HepG2 (cell line): ENCODE data around the gene RNF150. TPM values are rescaled to one million over a fixed set of nuclear protein-coding genes. Genes with fewer than 3 reads are reported as not detected.

Source experiments
- ATAC-seq: fragments of 200-7000 bp; cut with Tn5 transposase; 3 replicates; pipeline ENCODE4 v1.9.1; 2020; ENCODE audit warnings: mild to moderate bottlenecking, moderate library complexity
- BruUV-seq: library from RNA; stranded (reverse); fragments of 400-500 nt; replicated peaks from 2 replicates; lab custom pipeline; 2021; lab: Mats Ljungman, UMichigan
- CTCF ChIA-PET: fragments of 300-600 bp; formaldehyde crosslinking; extraction: SDS; loops from one replicate; lab custom pipeline; 2021; ENCODE audit warnings: low total read pairs, inconsistent platforms, low intra/inter-chr PET ratio; lab: Yijun Ruan, JAX
- POLR2A ChIA-PET: fragments of 350-600 bp; sonication (Branson Sonifier 250); formaldehyde crosslinking; loops from one replicate; lab custom pipeline; 2020; ENCODE audit warnings: antibody characterized with exemption, inconsistent platforms; lab: Yijun Ruan, JAX
- DNase-seq: peaks from one replicate; pipeline ENCODE4 v3.0.0-alpha.2; 2015; ENCODE audit warnings: low spot score
- FAIRE-seq: peaks from 3 replicates; lab custom pipeline; 2011; peaks lifted over from hg19 to GRCh38; lab: Jason Lieb, UNC
- H2AFZ ChIP-seq: one replicate; pipeline ENCODE4 v1.6.1; 2011; ENCODE audit warnings: low read length, inconsistent platforms
- H3K27ac ChIP-seq: fragments of 300-600 bp; 3 replicates; pipeline ENCODE4 v1.8.0; 2011; ENCODE audit warnings: mixed run types, mild to moderate bottlenecking, mixed read lengths, low read length, inconsistent platforms; ENCODE audit not compliant: insufficient read depth; ENCODE audit errors: extremely low read length
- H3K27me3 ChIP-seq, 2 experiments: fragments of 200-600 bp in 1 of 2; 2 replicates in 1 of 2; 3 replicates in 1 of 2; pipeline versions ENCODE4 v1.6.0 to v1.8.0; 2011; ENCODE audit warnings: low read length in 2 of 2, mild to moderate bottlenecking in 2 of 2, moderate library complexity in 2 of 2, inconsistent platforms in 1 of 2; ENCODE audit not compliant: insufficient read depth in 2 of 2, control insufficient read depth in 1 of 2
- H3K36me3 ChIP-seq, 2 experiments: fragments of 200-600 bp in 1 of 2; replicated peaks in 1 of 2; 2 replicates in 1 of 2; 3 replicates in 1 of 2; pipeline versions ENCODE4 v1.5.1 to v1.8.0; 2011; ENCODE audit warnings: low read length in 2 of 2, inconsistent platforms in 1 of 2; ENCODE audit not compliant: insufficient read depth in 2 of 2, control insufficient read depth in 1 of 2
- H3K4me1 ChIP-seq: 2 replicates; pipeline ENCODE4 v1.5.1; 2012; ENCODE audit warnings: low read length, inconsistent platforms; ENCODE audit not compliant: insufficient read depth
- H3K4me2 ChIP-seq: 2 replicates; pipeline ENCODE4 v1.6.0; 2011; ENCODE audit warnings: low read depth, low read length, inconsistent platforms
- H3K4me3 ChIP-seq, 3 experiments: fragments of 200-600 bp in 1 of 3; sonication (generic), shearing (Covaris generic) in 1 of 3; replicated peaks in 1 of 3; 2 replicates each; pipeline ENCODE4 v1.5.1; 2011 to 2016; ENCODE audit warnings: low read length in 3 of 3, inconsistent platforms in 2 of 3, low read depth in 2 of 3, mild to moderate bottlenecking in 2 of 3, control low read depth in 1 of 3, mixed read lengths in 1 of 3; ENCODE audit not compliant: insufficient read depth in 1 of 3
- H3K79me2 ChIP-seq: one replicate; pipeline ENCODE4 v1.6.1; 2011; ENCODE audit warnings: low read length, inconsistent platforms; ENCODE audit not compliant: insufficient read depth
- H3K9ac ChIP-seq: 2 replicates; pipeline ENCODE4 v1.6.0; 2011; ENCODE audit warnings: mild to moderate bottlenecking, low read depth, low read length, inconsistent platforms; ENCODE audit not compliant: insufficient read depth
- H3K9me3 ChIP-seq: 2 replicates; pipeline ENCODE4 v1.5.1; 2012; ENCODE audit warnings: mild to moderate bottlenecking, low read length
- H4K20me1 ChIP-seq: 2 replicates; pipeline ENCODE4 v1.6.0; 2011; ENCODE audit warnings: inconsistent platforms, mild to moderate bottlenecking, low read length, moderate library complexity; ENCODE audit not compliant: insufficient read depth
- CCDC6 ChIP-seq: sonication (generic); formaldehyde crosslinking; IDR thresholded peaks from 2 replicates; pipeline ENCODE4 v1.8.1; 2022; ENCODE audit warnings: mild to moderate bottlenecking, missing genetic modification reagents, moderate library complexity
- GATAD2A ChIP-seq: IDR thresholded peaks from 2 replicates; pipeline ENCODE4 v1.6.1; 2016
- HMG20B ChIP-seq: conservative IDR thresholded peaks from 2 replicates; pipeline ENCODE4 v1.6.1; 2016; ENCODE audit warnings: missing genetic modification reagents, missing compliant biosample characterization
- HNF4A ChIP-seq: sonication (generic); formaldehyde crosslinking; IDR thresholded peaks from 2 replicates; pipeline ENCODE4 v1.4.0; 2020; ENCODE audit warnings: missing genetic modification reagents
- TMF1 ChIP-seq: sonication (generic); formaldehyde crosslinking; IDR thresholded peaks from 2 replicates; pipeline ENCODE4 v1.8.1; 2022; ENCODE audit warnings: low read depth, missing genetic modification reagents
- ZFP37 ChIP-seq: sonication (generic); formaldehyde crosslinking; IDR thresholded peaks from 2 replicates; pipeline ENCODE4 v1.4.0; 2020; ENCODE audit warnings: missing genetic modification reagents, borderline replicate concordance
- WGBS: methylation state at CpG from one replicate; pipeline ENCODE4 v1.1.6; 2017; ENCODE audit warnings: low lambda C conversion rate; 5-methylcytosine and 5-hydroxymethylcytosine counted together
- in situ Hi-C: cut with HindIII; loops from 2 replicates; pipeline ENCODE4 v1.10.0; 2017; ENCODE audit warnings: low pct_unique_long_range_greater_than_20kb; ENCODE audit not compliant: extremely low pct_ligation_motif_present
- intact Hi-C: fragments of 100-400 bp; cut with micrococcal nuclease; formaldehyde crosslinking; loops from one replicate; pipeline ENCODE4 v1.10.0; 2022; ENCODE audit not compliant: unreplicated experiment
- polyA plus RNA-seq, 8 experiments: library from polyadenylated mRNA; depleted of rRNA in 3 of 8; stranded (reverse) in 7 of 8; unstranded in 1 of 8; fragments of >200 nt; fragmentation: Illumina TruSeq in 4 of 8; extraction: Trizol in 4 of 8; gene quantifications; 2 replicates each; pipeline versions ENCODE4 v1.2.1 to v1.2.3, GENCODE V29; 2011 to 2016; ENCODE audit warnings: low read depth in 4 of 8, missing spikeins in 1 of 8, mixed read lengths in 1 of 8; ENCODE audit not compliant: insufficient read depth in 1 of 8
- total RNA-seq, 5 experiments: library from RNA; depleted of rRNA; stranded (reverse); fragments of >200 nt; fragmentation: Illumina TruSeq; extraction: Trizol; gene quantifications; 2 replicates each; pipeline ENCODE4 v1.2.3, GENCODE V29; 2016; ENCODE audit warnings: low read depth in 1 of 5
- TF ChIP-seq, protein P1 (sequence below): sonication (generic); formaldehyde crosslinking; IDR thresholded peaks from 2 replicates; pipeline ENCODE4 v1.8.0; 2022; ENCODE audit warnings: mild to moderate bottlenecking, missing genetic modification reagents, borderline replicate concordance
- TF ChIP-seq, protein P2 (sequence below): sonication (generic); formaldehyde crosslinking; conservative IDR thresholded peaks from 2 replicates; pipeline ENCODE4 v1.4.0; 2020; ENCODE audit warnings: missing genetic modification reagents

RNF150 gene
- total and polyA plus RNA-seq, 2 of the 13 experiments (the other 11 are each of a cell fraction or from before 2014, with no cell fraction given), result 0.02 to 0.03 TPM

GRCh38 chr4:141117935-141118334 lies 15.3 kb downstream of the RNF150 start (continued):
- no peak for TF ChIP-seq TMF1 (CRISPR knock-in tag)

DNA sequence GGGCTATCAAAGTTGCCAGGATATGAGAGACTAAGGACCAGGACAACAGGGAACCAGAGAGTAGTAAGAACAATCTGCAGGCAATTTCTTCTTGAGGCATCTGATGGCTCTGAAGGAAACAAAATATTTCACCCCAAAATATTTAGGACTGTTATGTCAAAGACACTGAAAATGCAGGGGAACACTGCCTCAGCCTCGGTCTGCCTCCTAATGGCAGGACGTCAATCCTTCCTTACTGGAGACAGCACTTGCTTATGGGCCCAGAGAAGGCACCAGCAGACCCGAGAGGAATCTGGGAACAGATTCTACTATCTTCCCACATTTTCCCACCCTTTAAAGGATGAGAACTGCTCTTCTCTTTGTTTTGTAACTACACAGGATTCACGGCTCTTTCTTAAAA lies 23.3 kb downstream of the RNF150 start:
- Histone ChIP-seq H3K4me2 (no peak overlapping the region), H3K4me3 (no peak overlapping the region), H3K9me3 (no peaks in the 10 kb centered on the region), H2AFZ (no peak overlapping the region), H3K4me1 (no peaks in the 10 kb centered on the region), H3K27me3 (no peaks in the 10 kb centered on the region), H3K79me2 (no peaks in the 10 kb centered on the region), H3K9ac (no peak overlapping the region), H3K36me3 (no peaks in the 10 kb centered on the region), H3K27ac (no peak overlapping the region), H4K20me1 (no peaks in the 10 kb centered on the region)
- WGBS, result 7% methylated on average over 2 of the region's 4 CpGs
- FAIRE-seq, result no peak
- CTCF ChIA-PET, result no interaction called here
- DNase-seq, result no peak
- intact Hi-C loops (no loop called here), in situ Hi-C loops (no loop called here)
- POLR2A ChIA-PET, result no interaction called here
- BruUV-seq, result no TSS peak
- no peak for ATAC-seq
- no peak for TF ChIP-seq HMG20B
- TF ChIP-seq, protein P1, sequence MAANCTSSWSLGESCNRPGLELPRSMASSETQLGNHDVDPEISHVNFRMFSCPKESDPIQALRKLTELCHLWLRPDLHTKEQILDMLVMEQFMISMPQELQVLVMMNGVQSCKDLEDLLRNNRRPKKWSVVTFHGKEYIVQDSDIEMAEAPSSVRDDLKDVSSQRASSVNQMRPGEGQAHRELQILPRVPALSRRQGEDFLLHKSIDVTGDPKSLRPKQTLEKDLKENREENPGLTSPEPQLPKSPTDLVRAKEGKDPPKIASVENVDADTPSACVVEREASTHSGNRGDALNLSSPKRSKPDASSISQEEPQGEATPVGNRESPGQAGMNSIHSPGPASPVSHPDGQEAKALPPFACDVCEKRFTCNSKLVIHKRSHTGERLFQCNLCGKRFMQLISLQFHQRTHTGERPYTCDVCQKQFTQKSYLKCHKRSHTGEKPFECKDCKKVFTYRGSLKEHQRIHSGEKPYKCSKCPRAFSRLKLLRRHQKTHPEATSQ (CRISPR knock-in tag), result no peak
- no peak for TF ChIP-seq ZFP37 (CRISPR knock-in tag)
- no peak for TF ChIP-seq GATAD2A (CRISPR knock-in tag)
- TF ChIP-seq HNF4A (CRISPR knock-in tag), result no peak
- TF ChIP-seq, protein P2, sequence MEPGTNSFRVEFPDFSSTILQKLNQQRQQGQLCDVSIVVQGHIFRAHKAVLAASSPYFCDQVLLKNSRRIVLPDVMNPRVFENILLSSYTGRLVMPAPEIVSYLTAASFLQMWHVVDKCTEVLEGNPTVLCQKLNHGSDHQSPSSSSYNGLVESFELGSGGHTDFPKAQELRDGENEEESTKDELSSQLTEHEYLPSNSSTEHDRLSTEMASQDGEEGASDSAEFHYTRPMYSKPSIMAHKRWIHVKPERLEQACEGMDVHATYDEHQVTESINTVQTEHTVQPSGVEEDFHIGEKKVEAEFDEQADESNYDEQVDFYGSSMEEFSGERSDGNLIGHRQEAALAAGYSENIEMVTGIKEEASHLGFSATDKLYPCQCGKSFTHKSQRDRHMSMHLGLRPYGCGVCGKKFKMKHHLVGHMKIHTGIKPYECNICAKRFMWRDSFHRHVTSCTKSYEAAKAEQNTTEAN, result no peak
- TF ChIP-seq CCDC6, result no peak
